Stomach (tissue), 9 donors: Measurements from ENCODE around the gene WDR20. TPM values are rescaled to one million over a fixed set of nuclear protein-coding genes. Genes with fewer than 3 reads are reported as not detected.
"Not testable (repeated sequence)": the region's sequence is repeated elsewhere in the genome, so short reads cannot be mapped to it uniquely, and the experiment has no call there.

Experiments used
- DNase-seq, 2 donors: peaks; one replicate each; pipeline versions ENCODE4 v3.0.0 to v3.0.0-alpha.2; 2013 to 2019
- H3K27ac ChIP-seq, 5 donors: fragments of 200-600 bp in 4 of 5; sonication (generic) in 4 of 5; one replicate each; pipeline ENCODE4 v1.5.1; 2013 to 2019; ENCODE audit warnings: mild to moderate bottlenecking in 1 of 5, moderate library complexity in 1 of 5
- H3K27me3 ChIP-seq, 3 donors: fragments of 200-600 bp; sonication (generic); one replicate each; pipeline ENCODE4 v1.5.1; 2017 to 2019; ENCODE audit warnings: mixed run types in 1 of 3
- H3K36me3 ChIP-seq, 4 donors: fragments of 200-600 bp; sonication (generic); 1 replicate in 3 of 4; 2 replicates in 1 of 4; pipeline ENCODE4 v1.5.1; 2016 to 2019
- H3K4me1 ChIP-seq, 4 donors: fragments of 200-600 bp; sonication (generic); one replicate each; pipeline ENCODE4 v1.5.1; 2016 to 2019
- H3K4me3 ChIP-seq, 4 donors: fragments of 200-600 bp; sonication (generic) in 3 of 4; one replicate each; pipeline ENCODE4 v1.5.1; 2016 to 2019; ENCODE audit warnings: mild to moderate bottlenecking in 1 of 4
- H3K9me3 ChIP-seq, 4 donors: fragments of 200-600 bp; sonication (generic); one replicate each; pipeline ENCODE4 v1.5.1; 2016 to 2019
- CTCF ChIP-seq, 7 experiments: fragments of 450-650 bp in 4 of 7; fragments of 200-600 bp in 3 of 7; sonication (generic) in 3 of 7; IDR thresholded peaks; one replicate each; pipeline ENCODE4 v1.5.1; 2016 to 2019; ENCODE audit warnings: antibody characterized with exemption in 7 of 7, control low read depth in 2 of 7, mild to moderate bottlenecking in 1 of 7
- EP300 ChIP-seq: sonication (generic); formaldehyde crosslinking; IDR thresholded peaks from one replicate; pipeline ENCODE4 v1.6.1; 2017; ENCODE audit warnings: antibody characterized with exemption
- POLR2A ChIP-seq, 4 donors: fragments of 450-650 bp; IDR thresholded peaks; one replicate each; pipeline ENCODE4 v1.6.1; 2016; ENCODE audit warnings: antibody characterized with exemption in 4 of 4, control low read depth in 2 of 4, mild to moderate bottlenecking in 1 of 4, moderate library complexity in 1 of 4
- POLR2AphosphoS5 ChIP-seq, 3 donors: sonication (generic); formaldehyde crosslinking; IDR thresholded peaks; one replicate each; pipeline ENCODE4 v1.6.1; 2016; ENCODE audit warnings: antibody characterized with exemption in 3 of 3
- WGBS, 5 donors: extraction: QIAGEN DNeasy Blood & Tissue Kit in 3 of 5; methylation state at CpG; one replicate each; pipeline versions ENCODE4 v1.1.5 to v1.1.7; 2013 to 2018; 5-methylcytosine and 5-hydroxymethylcytosine counted together
- intact Hi-C: fragments of 100-400 bp; cut with DNase I; formaldehyde crosslinking; loops from one replicate; pipeline ENCODE4 v1.15.1; 2023; ENCODE audit warnings: low total_unique reads
- polyA plus RNA-seq, 3 donors: library from polyadenylated mRNA; stranded (reverse); fragments of 200-250 nt; gene quantifications; one replicate each; pipeline ENCODE4 v1.2.3, GENCODE V29; 2013
- total RNA-seq, 5 donors: library from RNA; depleted of rRNA; stranded (reverse); fragments of >200 nt; gene quantifications; one replicate each; pipeline versions ENCODE4 v1.1.0 to v1.2.3, GENCODE V29; 2014 to 2016
- donor health status: healthy with polysubstance abuse.
- donor health status: Bipolar disorder and iron deficiency.
- donor health status: healthy.

The WDR20 gene
- total and polyA plus RNA-seq, 8 donors, result 8.2 to 44.2 (median 14.5) TPM

GRCh38 chr14:102164965-102165364 is 25.3 kb downstream of the WDR20 start:
- intact Hi-C loops, result no loop called here
- no peak for DNase-seq
- Histone ChIP-seq H3K4me3 (no peak overlapping the region), H3K9me3 (no peaks in the 10 kb centered on the region), H3K27me3 (no peaks in the 10 kb centered on the region), H3K36me3 (peaks cover 0 to 7% (median 0%) of the 10 kb centered on the region in 4 donors), H3K4me1 (peaks cover 0 to 50% (median 17%) of the 10 kb centered on the region in 4 donors), H3K27ac (no peak overlapping the region)
- no peak for TF ChIP-seq EP300
- TF ChIP-seq POLR2A (IDR thresholded peaks at IDR 0.05), result no peak
- WGBS, 5 donors, result 78 to 87% (median 82%) methylated on average over 4 of the region's 4 CpGs

GRCh38 chr14:102170061-102170460 is 30.4 kb downstream of the WDR20 start:
- Histone ChIP-seq H3K27me3 (no peaks in the 10 kb centered on the region), H3K4me1 (peaks cover 0 to 30% (median 11%) of the 10 kb centered on the region in 4 donors), H3K4me3 (no peak overlapping the region), H3K27ac (no peak overlapping the region), H3K36me3 (peaks cover 0 to 7% (median 0%) of the 10 kb centered on the region in 4 donors), H3K9me3 (no peaks in the 10 kb centered on the region)
- 94 to 97% (median 94%) methylated on average over 3 of the region's 3 CpGs for WGBS, 5 donors
- intact Hi-C loops, result no loop called here
- DNase-seq, result no peak
- TF ChIP-seq POLR2AphosphoS5 (IDR thresholded peaks at IDR 0.05) (no peak), POLR2A (IDR thresholded peaks at IDR 0.05) (no peak), CTCF (IDR thresholded peaks at IDR 0.05) (no peak), EP300 (no peak)

GRCh38 chr14:102171173-102172020 is 31.7 kb downstream of the WDR20 start:
- Histone ChIP-seq H3K9me3 (no peaks in the 10 kb centered on the region), H3K27ac (no peak overlapping the region), H3K4me3 (no peak overlapping the region), H3K36me3 (peaks cover 0 to 7% (median 0%) of the 10 kb centered on the region in 4 donors), H3K4me1 (peaks cover 0 to 17% (median 6%) of the 10 kb centered on the region in 4 donors), H3K27me3 (no peaks in the 10 kb centered on the region)
- 68 to 76% (median 72%) methylated on average over 4 of the region's 4 CpGs for WGBS, 5 donors
- intact Hi-C loops, result no loop called here
- no peak for DNase-seq
- TF ChIP-seq POLR2A (IDR thresholded peaks at IDR 0.05), result no peak
- no peak for TF ChIP-seq POLR2AphosphoS5 (IDR thresholded peaks at IDR 0.05)
- TF ChIP-seq EP300, result no peak
- no peak for TF ChIP-seq CTCF (IDR thresholded peaks at IDR 0.05)

GRCh38 chr14:102172021-102172272 is 32.2 kb downstream of the WDR20 start:
- H3K27ac ChIP-seq, intact Hi-C loops, H3K27me3 ChIP-seq, H3K4me3 ChIP-seq, H3K9me3 ChIP-seq, H3K36me3 ChIP-seq, DNase-seq: not testable (repeated sequence)
- H3K4me1 ChIP-seq, result peaks cover 0 to 11% (median 3%) of the 10 kb centered on the region in 4 donors
- WGBS, 5 donors, result 44 to 88% (median 79%) methylated on average over 1 to 2 of the region's 2 CpGs

- H3K4me3 ChIP-seq, H3K9me3 ChIP-seq, H3K36me3 ChIP-seq, intact Hi-C loops, H3K27me3 ChIP-seq, DNase-seq, H3K27ac ChIP-seq: not testable (repeated sequence)
- H3K4me1 ChIP-seq, result peaks cover 0 to 10% (median 0%) of the 10 kb centered on the region in 4 donors
- 96 to 98% (median 97%) methylated on average over 11 to 25 of the region's 31 CpGs for WGBS, 5 donors
These were observed 33.0 kb downstream of the WDR20 start for GRCh38 chr14:102172721-102173120.

GRCh38 chr14:102177161-102177560 is 37.5 kb downstream of the WDR20 start:
- DNase-seq, result no peak
- 85 to 92% (median 88%) methylated on average over 4 of the region's 4 CpGs for WGBS, 5 donors
- TF ChIP-seq POLR2AphosphoS5 (IDR thresholded peaks at IDR 0.05) (no peak), EP300 (no peak), POLR2A (IDR thresholded peaks at IDR 0.05) (no peak), CTCF (IDR thresholded peaks at IDR 0.05) (no peak)
- Histone ChIP-seq H3K27ac (no peak overlapping the region), H3K27me3 (no peaks in the 10 kb centered on the region), H3K36me3 (no peaks in the 10 kb centered on the region), H3K9me3 (no peaks in the 10 kb centered on the region), H3K4me1 (peaks cover 0 to 25% (median 12%) of the 10 kb centered on the region in 4 donors), H3K4me3 (no peak overlapping the region)
- intact Hi-C loops, result no loop called here
